GM18498 (cell line): ENCODE measurements around the gene CDH6.

Experiments used
- ATAC-seq: cut with Tn5 transposase; IDR thresholded peaks from one replicate; pipeline ENCODE4 v1.9.1; 2021; ENCODE audit warnings: mild to moderate bottlenecking, moderate library complexity; ENCODE audit not compliant: unreplicated experiment

Gene CDH6

GRCh38 chr5:31365776-31366175, 172.3 kb downstream of the CDH6 start:
- ATAC-seq, result no peak

DNA sequence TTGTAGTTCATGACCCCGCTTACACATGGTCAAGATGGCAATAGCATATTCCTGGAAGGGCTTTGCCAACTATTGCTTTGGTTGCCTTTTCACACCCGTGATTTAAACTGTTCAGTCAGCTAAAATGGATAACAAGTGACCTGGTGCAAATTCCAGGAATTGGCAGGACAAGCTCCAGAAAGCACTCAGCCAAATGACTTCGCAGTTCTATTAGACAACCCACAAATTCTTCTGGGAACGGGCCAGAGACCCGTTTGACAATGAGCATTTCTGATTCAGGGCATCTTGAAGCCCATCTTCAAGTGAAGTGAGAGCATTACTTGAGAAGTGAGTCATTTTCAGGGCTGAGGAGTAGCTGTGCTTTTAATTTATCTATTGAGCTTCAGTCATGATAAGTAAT, 173.5 kb downstream of the CDH6 start:
- no peak for ATAC-seq

GRCh38 chr5:31372124-31372523, 178.6 kb downstream of the CDH6 start:
- no peak for ATAC-seq

GRCh38 chr5:31375999-31376720, 182.7 kb downstream of the CDH6 start:
- ATAC-seq, result no peak

DNA sequence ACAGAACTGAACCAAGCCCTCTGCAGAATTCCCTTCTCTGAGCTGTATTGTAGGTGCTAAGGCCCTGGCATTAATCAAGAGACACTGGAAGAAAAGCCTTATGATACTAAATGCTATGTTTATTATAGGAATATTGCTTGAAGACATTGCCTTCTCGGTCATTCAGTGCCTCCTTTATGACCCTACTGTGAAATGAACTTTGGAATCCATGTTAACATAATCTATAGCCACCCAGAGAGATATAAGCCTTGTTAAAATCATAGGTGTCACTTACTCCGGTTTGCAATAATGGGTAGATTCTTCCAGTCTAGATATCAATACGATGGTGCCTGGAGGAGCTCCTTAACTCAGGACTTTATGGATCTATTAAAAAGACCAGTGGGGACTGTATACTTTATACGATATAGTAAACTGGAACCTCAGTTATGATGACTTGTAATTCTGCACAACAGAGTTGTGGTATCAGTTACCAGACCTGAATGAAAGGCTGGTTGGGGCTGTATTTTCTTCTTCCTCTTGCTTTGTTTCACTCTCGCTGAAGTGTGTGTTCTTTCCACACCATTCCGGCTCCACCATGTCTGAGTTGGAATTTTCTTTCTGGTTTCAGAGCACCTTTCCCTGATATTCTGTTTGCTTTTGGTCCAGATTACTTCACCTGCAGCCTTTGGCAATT, 183.9 kb downstream of the CDH6 start:
- ATAC-seq, result no peak

DNA sequence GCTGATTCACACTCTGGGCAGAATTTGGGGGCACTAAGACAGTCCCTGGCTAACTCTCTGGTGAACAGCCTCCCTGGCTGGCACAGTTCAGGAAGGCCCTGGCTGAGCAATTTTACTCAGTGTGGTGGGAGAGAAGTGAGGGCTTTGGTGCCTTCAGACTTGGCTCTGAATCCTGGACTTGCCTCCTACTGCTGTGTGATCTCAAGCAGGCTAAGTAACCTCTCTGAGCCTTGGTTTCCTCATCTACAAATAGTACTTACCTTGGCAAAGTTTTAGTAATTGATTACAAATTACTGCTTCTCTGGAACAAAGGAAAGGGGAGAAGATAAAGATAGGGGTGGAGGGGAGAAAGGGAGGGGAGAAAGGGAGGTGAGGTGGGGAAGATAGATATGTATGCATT, 184.7 kb downstream of the CDH6 start:
- no peak for ATAC-seq
